CD4-positive, alpha-beta T cell treated with Interleukin-12 subunit alpha and Interleukin-12 subunit beta, for 1 hour (primary cell): ENCODE measurements around the gene CAMKMT.

ENCODE experiments used
- DNase-seq: peaks from one replicate; pipeline ENCODE4 v3.0.0-alpha.2; 2020

Gene CAMKMT

DNA sequence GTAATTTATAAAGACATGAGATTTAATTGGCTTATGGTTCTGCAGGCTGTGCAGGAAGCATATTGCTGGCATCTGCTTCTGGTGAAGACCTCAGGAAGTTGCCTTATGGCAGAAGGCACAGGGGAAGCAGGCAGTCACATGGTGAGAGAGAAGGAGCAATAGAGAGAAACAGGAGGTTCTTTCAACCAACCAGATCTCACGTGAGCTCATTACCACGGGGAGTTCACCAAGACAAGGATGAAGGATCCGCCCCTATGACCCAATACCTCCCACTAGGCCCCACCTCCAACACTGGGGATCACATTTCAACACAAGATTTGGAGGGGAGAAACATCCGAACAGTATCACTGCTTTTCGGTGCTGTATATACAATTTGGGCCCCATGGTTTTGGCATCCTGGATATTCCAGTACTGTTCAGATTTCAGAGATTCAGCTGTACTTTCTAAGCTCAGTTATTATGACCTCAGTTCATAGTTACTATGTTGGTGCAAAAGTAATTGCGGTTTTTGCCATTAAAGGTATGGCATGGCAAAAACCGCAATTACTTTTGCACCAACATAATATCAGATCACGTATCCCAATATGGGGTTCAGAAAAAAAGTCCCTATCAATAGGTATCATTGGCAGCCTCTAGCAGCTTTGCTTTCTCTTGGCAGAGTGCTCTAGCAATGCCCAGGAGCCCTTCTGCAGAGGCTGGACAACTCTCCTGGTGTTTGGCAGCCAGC, 390.2 kb downstream of the CAMKMT start:
- DNase-seq, result no peak

DNA sequence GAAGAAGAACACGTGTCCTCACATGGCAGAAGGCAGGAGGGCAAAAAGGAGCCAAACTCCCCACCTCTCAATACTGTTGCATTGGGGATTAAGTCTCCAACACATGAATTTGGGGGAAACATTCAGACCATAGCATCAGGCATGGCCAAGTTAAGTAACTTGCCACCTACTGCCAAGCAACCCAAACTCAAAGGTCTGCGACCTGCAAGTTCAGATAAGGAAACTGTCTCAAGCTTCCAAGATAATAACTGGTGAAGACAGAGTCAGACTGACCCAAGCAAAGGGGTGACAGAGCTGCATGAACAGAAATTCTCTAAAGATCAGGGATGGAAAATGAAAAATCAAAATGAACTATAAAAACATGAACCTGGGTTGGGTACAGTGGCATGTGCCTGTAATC, 391.0 kb downstream of the CAMKMT start:
- no peak for DNase-seq

DNA sequence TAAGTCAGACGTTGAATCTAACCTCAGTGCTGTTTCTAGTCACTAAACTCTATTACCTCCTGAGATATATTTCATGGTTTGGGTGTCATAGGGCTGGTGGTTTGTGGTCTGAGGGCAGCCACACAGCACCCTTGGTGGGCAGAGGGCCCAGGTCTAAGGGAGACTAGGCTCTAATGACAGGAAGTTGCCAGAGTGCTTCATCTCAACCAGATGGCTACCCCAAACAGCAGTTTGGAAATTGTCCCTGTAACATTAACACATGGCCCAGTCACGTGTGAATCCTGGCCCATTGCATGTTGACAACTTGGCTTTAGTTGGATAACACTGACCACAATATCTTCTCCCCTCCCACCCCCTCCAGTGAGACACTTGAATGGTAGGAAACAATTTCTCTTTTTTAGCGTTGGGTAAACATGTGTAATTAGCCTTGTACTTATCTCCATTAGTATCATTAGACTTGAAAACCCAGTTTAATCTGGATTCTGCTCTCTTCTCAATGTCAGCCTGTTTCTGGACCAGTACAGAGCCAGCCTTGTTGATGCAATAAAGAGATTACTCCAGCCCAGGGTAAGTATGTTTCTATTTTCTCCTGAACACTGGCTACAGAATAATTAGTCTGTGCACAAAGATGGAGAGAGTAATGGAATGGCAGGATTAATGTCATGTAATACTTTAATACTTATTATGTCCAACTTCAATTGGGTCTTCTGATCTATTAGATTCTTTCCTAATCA, 392.0 kb downstream of the CAMKMT start:
- peak; percentile 7 for DNase-seq

DNA sequence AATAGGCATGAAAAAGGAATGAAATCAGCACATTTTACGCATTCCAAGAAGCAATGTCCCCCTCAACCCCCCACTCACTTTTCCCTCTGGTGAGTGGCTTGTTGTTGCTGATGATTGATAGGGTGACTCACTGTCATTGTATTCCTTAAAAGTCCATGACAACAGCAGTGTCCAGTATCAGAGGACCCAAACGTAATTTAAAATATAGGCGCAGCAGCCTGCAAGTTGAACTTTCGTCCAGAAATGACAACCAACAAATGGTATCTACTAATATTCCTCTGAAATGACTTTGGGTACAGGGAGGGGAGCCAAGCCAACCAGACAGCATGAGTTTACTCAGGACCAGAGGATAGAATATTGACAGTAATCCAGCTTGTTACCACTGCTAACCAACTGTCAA, 396.8 kb downstream of the CAMKMT start:
- no peak for DNase-seq

DNA sequence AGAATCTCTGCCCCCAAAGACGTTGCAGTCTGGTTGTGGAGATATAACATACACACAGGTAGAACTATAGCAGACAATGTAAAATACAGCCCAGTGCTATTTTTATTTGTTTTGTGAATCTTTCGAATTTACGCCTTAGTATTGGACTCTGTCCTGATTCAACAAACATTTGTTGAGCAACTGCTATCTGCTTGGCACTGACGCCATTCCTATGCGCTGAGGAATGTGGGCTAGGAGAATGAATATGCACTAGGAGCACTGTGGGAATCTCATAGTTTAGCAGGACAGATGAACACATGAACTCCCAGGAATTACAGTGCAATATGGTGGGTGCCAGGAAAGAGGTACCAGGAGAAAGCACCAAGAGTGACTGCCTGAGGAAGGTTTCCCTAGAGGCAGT, 398.1 kb downstream of the CAMKMT start:
- DNase-seq, result no peak

DNA sequence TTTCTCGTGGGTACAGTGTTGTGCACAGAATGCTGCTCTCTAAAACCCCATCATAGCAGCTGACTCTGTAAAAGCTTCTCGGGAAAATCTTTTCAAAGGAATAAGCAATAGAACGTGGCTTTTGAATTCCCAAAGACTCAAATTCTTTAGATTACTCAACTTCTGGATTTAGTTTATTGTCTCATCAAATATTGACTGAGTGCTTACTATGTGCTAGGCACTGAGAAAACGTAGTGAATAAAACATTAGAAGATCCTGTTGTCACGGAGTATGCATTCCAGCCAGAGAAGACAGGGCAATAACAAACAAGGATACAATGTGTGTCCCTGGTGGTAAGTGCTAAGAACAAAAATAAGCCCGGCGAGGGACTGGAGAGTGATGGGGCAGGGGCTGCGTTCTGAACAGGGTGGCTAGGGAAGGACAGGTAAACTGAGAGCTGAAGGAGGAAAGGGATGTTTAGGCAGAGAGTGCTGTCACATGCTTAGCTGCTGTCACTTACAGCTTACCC, 401.6 kb downstream of the CAMKMT start:
- no peak for DNase-seq

DNA sequence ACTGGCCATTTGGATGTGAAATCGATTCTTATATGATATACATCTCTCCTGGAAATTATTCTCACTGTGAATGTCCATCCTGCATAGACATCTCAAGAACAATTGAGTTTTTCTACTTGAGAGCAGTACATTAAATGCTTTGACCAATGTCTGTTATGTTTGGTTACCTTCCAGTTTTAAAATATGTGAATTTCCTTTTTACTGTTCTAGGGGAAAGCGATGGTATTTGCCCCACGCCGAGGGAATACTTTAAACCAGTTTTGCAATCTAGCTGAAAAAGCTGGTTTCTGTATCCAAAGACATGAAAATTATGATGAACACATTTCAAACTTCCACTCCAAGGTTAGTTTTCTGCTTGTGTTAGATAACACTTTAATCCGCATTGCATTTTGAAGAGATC, 404.5 kb downstream of the CAMKMT start:
- DNase-seq, result no peak

DNA sequence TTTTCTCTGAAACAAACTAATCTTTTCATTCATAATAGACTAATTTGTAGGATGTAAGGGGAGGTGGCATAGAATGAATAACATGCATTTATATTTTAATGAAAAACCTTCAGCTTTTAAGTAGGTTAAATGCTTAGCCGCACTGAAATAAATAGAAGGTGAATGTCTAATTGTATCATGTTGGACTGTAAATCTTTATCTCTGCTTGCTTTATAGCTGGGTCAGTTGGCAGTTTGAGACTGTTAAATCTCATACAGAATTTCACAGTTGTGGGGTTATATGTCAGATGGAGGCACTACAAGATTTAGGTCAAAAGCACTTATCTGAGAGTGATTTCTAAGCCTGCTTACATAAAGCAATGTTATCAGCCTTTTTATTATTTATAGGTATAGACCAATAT, 405.0 kb downstream of the CAMKMT start:
- no peak for DNase-seq

DNA sequence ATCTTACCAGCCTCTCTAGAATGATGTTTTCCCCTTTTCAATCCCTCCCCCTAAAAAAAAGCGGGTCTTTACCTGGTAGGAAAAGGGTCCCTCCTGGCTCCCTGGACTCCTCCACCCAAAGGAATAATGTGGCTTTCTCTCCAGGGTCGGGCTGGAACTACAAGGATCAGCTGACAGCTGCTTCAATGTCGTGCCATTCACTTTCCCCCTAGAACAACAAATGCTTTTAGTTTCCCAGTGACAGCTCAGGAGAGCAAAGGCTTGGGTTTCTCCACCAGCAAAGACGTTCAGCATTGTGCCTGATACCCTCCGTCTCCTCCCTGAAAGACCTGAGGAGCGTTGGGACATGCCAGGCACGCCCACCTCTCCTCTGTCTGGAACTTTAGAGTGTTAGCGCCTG, 405.9 kb downstream of the CAMKMT start:
- no peak for DNase-seq

DNA sequence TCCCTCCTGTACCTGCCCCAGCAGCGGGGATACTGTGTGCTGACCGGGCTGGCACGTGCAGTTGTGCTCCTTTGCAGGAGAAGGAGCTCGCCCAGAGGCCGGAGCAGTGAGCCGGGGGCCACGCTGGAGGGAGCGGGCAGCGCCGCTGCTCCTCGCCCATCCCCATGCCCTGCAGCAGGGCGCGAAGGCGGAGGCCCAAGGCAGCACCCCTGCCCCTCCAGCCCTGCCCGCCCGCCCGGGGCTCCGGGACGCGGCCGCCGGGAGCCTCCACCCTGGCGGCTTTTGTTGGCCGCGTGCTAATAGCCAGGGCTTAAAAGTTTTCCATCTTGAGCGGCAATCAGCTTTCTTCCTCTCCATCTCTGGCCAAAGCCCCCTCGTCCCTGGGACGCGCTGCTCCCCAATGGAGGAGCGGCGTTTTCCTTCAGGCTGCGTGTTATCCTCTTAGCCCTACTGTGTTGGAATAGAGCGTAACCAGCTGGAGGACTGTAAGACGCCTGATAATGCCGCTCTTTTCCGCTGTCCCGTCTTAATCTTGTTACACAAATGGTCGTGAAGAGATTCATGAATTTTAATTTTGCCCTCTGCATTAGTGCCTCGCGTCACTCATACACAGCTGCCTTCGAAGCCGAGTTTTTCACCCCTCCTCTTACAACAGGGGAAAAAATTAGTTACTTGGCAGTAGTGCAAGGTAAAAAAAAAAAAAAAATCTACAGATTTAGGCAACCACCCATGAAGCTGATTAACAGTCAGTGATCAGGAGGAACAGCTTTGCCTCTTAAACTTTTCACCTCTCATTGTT, 406.9 kb downstream of the CAMKMT start:
- no peak for DNase-seq

DNA sequence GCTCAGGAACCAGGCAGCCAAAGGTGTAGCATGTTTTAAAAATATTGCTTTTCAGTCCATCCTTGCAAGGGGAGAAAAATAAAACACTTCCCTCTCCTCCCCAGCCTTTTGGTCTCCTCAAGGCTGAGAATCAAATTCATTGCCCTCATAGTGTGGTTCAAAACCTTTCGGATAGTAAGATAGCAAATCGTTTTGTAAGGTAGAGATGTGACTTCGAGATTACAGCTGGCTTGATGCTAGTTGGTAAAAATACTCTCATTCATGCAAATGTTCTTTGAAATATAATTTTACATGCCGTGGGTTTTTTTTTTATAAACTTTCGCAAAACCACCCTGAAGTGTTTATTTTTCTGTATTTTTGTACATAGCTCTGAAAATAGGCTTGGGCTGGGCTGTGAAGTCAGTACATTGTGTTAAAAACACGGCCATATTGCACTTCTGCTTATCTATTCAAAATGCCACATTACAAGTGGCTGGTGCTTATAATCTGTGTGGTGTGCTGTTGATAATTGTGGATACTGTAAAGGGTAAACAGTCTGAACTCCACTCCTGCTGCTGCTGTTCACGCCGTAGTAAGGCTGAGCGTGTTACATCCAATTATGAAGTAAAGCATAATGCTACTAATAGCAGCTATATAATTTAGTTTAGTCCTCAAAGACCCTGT, 407.7 kb downstream of the CAMKMT start:
- DNase-seq, result no peak

DNA sequence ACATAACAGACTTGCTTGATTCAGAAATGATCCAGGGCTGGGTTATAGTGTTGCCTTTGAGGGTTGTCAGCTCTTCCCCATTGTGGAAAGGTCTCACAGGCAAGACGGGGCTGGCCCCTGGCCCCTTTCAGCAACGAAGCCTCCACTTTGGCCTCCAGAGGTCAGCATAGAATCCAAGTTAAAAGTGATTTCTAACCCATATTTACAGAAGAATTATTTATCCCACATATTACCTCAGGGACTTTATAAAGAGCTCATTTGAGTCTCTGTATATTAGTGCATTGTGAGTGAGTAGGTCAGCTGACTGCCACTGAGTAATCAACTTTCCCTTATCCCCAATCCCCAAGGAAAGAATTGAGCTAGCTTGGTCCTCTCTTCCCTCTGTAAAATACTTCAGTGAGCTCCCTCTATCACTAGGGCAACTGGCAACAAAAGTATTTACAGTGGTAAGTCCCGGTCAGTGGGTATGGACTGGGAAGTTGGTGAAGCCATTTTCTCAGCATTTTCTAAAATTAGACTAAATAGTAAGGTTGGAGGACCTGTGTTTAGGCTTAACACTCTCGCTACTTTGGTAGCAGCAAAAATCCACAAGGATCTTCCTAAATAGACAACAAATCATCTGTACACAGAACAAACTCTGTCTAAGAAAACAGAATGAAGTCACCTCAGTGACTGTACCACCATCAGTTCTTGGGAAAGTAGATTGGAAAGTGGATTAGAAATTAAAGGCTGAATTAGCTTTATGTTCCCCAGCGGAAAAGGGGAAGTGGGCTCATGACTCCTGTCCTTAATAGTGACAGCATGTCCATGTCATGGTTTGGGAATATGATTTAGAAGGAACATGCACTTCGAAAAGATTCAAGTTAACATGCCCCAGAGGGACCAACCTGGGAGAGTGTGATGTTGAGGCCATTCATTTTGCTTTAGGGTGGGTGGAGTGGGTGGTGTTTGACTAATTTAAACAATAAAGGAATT, 408.8 kb downstream of the CAMKMT start:
- no peak for DNase-seq

DNA sequence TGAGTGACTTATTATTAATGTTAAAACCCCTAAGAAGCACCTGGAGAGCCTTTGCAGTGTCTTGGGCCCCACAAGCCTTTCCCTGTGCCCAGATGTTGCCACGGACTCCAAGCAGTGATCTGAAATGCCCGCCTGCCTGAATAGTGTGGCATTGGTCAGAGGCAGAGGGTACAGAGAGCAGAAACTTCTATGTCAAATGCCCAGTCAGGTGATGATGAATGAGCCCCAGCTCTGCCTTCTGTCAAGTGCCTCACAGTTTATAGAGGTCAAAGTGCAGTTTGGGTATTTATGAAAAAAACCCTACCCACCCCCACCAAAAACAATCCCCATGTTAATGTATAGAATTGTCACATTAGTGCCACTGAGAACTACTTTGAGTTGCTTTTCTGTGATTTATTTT, 409.8 kb downstream of the CAMKMT start:
- no peak for DNase-seq

DNA sequence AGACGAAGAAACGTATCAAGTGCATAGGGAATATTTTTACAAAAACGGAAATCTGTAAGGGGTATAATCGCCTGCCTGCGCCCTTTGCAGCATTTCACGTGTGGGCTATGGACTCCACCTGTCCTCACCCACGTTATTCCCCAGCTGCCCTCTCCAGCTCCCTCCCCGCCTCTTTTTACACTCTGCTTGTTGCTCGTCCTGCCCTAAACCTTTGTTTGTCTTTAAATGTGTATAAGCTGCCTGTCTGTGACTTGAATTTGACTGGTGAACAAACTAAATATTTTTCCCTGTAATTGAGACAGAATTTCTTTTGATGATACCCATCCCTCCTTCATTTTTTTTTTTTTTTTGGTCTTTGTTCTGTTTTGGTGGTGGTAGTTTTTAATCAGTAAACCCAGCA, 410.4 kb downstream of the CAMKMT start:
- DNase-seq, result no peak

DNA sequence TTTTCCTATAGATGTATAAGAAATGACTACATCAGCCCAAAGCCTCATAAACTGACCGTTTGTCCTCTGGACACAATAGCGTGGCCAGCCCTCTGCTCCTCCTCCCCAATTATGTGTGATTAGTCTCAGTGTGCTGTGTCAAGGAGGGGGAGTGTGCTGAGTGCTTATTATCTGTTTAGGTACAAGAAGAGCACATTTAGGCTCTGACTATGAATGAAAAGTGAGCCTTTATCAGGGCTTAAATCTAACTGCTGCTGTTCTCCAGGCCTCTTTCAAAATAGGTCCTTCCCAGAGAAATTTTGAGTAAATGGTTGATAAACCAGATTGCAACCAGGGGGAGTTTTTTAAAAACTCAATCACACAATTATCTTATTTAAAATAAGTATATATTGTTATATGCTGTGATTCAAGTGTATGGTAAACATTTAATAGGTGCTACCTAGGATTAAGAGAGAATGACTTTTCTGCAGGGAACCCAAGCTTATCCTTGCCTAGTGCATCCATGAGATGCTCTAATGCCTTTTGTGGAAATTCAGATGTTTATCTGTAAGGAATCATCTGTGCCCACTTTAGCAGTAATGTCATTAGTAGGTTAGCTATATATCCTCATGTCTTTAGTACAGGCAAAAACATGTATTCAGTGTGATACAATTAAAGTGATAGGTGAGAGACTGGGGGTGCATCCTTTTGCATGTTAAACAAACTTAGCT, 411.1 kb downstream of the CAMKMT start:
- DNase-seq, result no peak

DNA sequence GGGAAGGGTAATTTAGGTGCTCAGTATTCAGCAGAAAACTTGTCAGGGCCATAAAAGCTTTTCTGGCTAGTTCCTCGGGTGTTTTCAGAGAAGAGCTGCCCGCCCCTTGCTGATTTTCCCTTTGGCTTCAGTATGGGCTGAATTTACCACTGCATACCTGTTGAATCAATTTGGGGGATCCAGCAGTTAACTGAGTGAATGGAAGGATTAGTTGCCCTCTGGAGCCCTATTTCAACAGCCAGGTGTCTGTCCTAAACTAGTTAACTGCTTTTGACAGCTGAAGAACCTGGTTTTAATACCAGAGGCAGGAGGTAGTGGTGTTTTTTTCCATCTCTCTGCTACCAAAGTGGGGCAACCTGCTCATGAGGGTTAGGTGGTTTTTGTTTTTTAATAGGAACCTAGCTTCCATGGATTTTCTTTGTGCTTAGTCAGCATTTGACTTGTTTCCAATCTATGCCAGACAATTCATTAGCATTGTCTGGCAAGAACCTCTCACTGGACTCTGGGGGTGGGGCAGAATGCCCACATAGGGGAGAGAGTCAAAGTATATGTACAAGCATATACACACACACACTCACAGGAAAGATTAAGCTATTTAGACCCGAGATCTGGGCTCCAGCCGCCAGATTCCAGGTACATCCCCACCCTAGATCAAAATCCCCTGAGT, 413.2 kb downstream of the CAMKMT start:
- no peak for DNase-seq

DNA sequence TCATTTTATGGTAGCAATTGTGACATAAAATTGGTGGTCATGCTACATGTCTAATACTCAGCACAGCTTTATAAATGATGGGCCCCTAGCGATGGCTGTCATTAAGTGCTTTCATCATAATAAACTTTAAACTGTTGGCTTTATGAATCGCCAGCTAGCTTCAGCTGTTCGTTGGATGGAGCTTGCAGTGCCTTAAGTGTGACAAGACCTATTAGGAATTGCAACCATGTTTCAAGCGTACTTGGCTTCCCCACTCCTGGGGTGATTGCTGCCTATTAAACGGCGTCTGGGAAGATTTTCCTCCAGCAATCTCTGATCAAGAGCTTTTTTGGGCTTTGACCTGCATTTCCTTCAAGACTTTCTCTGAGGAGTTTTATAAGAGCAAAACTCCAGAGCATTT, 415.3 kb downstream of the CAMKMT start:
- no peak for DNase-seq

DNA sequence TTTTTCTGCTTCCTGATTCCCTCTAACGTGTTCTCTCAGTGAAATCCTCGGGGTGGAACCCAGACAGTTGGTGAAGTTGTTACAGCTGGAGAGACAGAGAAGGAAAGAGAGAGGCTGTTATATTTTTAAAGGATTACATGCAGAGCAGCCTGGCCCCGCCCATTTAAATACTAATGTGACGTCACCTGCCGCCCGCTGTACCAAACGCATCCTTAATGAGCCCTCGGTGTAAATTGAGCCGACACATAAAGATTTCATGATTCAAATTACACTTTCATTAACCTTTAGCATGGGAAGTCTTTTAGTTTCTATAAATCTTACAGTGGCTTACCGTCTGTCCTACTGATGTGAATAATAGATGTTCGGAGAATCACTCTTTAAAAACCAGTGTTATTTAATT, 415.8 kb downstream of the CAMKMT start:
- no peak for DNase-seq

DNA sequence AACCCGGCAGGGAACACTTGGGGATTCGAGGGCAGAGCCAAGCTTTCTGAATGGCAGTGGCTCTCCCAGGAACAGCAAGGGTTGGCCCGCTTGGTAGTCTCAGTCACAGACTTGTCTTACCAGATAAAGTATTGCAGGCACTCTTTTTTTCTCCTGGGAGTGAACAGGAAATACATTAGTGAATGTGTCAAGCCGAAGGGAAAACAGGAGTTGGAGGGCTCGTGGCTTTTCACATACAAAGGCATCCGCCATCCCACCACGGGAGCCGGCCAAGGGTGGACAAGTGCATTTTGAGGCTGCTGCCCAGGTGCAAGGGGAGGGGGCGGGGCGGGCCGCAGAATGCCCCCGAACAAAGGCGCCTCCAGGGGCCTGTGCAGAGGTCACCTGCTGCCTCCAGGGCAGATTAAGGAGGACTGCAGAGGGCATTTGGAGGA, 416.5 kb downstream of the CAMKMT start:
- DNase-seq, result no peak

DNA sequence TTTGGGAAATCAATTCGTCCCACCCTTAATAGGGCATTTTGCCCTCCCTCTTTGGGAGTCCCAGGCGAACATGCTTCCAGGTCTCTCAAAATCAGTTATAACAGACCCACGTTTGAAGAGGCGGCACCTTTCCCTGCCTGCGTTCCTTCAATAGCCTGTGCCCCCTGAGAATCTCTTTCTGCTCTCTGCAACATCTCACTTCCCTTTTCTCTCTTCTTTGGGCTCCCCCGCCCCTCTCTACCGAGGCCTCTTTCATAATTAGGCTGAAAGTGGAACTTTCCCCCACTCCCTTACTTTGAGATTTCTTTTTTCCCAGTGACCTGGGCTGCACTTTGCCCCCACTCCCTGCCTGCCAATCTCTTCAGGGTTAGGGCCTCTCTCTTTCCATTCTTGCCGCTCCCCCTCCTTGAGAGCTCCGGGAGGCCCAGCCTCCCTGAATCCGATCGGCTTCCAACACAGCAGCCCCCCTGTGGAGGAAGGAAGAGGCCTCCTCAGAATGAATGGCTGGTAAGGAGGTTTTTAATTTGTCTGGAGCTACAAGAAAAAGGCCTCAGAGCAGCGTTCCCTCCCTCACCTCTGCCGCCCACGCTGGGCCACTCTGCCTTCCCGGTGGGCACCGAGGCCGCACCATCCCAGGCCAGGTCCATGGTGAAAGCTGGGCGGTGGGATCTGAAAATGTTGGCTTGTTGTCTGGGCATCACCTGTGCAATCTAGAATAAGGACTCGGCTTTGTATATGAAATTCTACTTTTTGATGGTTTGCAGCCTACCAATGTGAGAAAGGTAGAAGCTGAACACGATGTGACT, 417.1 kb downstream of the CAMKMT start:
- DNase-seq, result peak; percentile 5
